GM18867 (cell line): ENCODE measurements around the gene GREB1L.
"Not testable (repeated sequence)": the region's sequence is repeated elsewhere in the genome, so short reads cannot be mapped to it uniquely, and the experiment has no call there.

Experiments used
- ATAC-seq: cut with Tn5 transposase; IDR thresholded peaks from one replicate; pipeline ENCODE4 v1.9.1; 2021; ENCODE audit warnings: mild to moderate bottlenecking, moderate library complexity; ENCODE audit not compliant: unreplicated experiment

GREB1L gene

DNA sequence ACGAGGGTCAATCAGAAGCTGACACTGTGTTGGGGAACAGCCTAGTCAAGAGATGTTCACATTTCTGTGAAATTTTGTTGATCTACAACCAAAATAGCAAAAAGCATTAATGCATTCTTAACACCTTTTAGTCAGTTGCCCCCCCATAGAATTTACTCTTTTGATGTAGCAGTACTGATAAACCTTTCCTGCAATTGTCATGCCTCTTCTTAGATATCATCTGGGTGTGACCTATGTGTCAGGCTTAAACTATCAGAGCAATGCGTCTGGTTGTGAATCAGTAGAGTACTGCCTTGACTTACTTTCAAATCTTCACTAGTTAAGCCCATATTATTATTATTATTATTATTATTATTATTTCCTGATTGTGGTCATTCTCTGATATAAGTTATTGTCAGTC is 61.9 kb downstream of the GREB1L start:
- ATAC-seq: no peak

DNA sequence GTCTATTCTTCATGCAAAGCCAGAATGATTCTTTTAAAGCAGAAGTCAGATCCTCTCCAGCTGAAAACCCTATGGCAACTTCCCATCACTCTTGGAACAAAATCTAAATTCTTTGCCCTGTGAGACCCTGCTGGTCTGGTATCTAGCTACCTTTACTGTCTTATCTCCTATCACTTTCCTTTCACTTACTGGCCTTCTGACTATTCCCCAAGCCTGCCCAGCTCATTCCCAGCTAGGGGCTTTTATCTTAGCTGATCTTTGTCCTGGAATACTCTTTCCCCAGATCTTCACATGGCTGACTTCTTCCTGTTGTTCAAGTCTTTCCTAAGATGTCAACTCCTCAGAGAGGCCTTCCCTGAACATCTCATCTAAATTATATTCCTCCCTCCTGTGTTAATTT is 63.6 kb downstream of the GREB1L start:
- ATAC-seq: no peak

DNA sequence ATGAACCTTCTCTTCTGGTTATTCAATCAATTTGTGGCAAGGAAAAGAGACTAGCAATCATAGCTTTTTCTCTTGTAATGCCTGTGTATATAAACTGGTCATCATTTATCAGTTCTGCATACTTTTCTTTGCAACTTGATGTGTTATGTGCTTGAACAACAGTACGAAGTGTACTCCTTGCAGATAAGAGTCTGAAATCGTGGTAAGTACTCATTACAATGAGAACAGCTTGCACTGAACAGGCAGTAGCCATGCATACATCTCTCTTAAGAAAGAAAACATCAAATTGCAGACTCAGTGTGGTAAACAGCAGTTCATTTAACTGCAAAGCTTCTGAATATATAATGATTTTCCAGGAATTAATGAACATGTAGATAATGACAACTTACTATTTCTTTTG is 64.3 kb downstream of the GREB1L start:
- no peak for ATAC-seq

DNA sequence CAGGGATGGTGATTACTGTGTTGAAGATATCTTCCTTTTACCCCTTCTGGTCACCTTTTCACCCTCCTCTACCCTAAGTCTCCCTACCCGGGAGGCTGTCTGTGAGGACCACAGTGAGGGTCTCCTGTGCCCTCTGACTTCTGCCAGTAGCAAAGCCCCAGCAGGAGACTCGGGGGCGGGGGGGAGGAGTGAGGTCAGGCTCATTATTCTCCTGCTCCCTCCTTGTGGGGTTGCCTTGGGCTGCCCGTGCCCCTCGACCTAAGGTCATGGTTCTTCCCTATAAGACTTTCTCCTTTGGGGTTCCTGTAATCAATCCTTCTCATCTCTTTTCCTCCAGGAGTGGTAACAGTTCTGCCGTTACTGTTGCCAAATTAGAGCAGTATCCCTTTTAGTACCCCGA is 65.5 kb downstream of the GREB1L start:
- no peak for ATAC-seq

DNA sequence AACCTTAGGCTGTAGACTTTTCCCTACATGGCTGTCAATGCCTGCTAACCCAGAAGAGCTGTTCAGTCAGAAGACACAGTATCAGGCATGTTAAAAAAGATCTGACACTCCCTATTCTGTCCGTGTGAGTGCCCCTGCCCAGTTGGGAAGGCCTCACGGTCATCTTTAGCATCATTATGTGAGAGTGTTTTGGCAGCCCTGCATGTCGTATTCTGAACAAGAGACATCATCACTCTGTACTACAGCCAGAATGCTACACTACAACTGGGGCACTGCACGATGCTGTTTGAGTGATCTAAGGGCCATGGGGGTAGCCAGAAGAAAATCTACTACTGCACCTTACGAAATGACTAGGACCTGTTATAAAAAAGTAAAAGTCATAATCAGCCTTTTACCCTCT is 67.2 kb downstream of the GREB1L start:
- no peak for ATAC-seq

DNA sequence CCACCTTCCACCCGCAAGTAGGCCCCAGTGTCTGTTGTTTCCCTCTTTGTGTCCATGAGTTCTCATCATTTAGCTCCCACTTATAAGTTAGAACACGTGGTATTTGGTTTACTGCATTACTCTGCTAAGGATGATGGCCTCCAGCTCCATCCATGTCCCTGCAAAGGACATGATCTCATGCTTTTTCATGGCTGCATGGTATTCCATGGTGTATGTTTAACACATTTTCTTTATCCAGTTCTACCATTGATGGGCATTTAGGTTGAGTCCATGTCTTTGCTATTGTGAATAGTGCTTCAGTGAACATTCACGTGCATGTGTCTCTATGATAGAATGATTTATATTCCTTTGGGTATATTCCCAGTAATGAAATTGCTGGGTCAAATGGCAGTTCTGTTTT is 69.9 kb downstream of the GREB1L start:
- ATAC-seq: not testable (repeated sequence)

DNA sequence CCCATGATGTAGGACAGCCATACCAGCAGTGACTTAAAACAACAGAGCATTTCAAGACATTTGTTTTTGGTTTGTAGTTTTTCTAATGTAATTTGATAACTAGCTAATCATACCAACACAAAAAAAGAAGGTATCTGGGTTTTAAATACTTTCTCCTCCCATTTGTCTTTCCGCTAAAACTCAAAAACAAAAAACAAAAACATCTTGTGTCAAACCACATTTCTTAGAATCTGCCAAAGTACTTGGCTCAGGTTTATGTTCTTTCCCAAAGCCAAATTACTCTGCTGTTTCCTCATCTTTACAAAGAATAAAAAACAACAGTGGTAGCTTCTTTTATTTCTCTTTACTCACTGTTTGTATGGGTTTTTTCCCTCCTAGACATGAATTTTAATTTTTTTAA is 71.5 kb downstream of the GREB1L start:
- ATAC-seq: no peak

DNA sequence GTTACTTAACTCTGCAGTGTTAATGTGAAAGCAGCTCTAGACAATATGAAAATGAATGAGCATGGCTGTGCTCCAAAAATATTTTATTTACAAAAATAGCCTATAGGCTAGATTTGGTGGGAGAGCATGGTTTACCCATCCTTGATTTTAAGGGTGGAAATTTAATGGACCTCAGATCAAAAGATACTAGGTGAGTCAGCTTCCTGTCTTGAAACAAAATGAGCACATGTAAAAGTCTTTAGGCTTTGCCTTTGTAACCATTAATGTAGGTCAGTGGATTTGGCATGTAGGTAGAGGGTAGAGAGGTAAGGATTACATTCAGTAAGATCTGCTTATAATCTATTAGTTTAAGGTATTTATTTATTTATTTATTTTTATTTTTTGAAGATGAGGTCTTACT is 72.7 kb downstream of the GREB1L start:
- no peak for ATAC-seq

DNA sequence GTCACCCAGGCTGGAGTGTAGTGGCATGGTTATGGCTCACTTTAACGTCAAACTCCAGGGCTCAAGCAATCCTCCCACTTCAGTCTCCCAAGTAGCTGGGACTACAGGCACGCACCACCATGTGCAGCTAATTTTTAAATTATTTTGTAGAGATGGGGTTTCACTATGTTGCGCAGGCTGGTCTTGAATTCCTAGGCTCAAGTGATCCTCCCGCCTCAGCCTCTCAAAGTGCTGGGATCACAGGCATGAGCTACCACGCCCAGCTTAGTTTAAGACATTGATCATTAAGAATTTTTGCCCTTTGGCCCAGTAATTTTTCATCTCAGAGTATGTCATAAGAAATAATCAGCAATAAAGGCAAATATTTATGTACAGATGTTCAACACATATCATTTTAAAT is 73.1 kb downstream of the GREB1L start:
- not testable (repeated sequence) for ATAC-seq

DNA sequence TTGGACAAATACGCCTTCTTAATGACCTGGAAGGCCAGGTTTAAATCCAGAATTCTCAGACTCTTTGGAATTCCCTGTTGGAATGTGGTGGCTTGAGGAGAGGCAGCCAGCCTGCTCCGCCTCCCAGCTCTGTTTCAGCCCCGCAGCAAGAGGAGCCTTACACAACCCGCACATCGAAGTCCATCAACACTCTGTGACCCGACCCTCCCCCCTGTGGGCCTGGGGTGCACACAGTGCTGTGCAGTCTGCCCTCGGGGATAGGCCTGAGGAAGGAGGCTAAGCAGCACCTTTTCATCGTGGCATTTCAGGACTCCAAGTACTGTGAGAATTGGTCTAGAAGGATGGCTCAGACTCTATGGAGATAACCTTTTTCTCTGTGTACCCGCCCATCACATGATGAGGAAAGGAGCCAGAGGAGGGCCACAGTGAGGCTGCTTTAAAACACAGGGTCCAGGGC is 73.7 kb downstream of the GREB1L start:
- ATAC-seq: no peak

DNA sequence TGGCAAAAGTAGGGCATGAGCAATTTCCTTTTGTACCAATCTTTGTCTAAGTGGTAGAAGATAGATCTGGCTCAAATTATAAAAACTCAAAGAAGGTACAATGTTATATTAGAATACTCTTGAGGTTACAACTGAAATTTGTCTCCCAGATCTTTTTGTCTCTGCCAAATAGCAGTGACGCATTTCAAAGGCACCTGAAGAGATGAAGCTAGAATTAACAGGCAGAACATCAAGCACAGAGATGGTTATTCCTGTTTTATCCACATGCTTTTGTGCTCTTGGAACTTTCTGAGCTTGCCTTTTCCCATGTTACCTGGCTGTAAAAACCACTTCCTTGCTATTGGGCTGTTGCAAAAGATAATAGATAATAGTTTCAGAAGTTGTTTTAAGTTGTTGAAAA is 74.3 kb downstream of the GREB1L start:
- ATAC-seq: no peak

DNA sequence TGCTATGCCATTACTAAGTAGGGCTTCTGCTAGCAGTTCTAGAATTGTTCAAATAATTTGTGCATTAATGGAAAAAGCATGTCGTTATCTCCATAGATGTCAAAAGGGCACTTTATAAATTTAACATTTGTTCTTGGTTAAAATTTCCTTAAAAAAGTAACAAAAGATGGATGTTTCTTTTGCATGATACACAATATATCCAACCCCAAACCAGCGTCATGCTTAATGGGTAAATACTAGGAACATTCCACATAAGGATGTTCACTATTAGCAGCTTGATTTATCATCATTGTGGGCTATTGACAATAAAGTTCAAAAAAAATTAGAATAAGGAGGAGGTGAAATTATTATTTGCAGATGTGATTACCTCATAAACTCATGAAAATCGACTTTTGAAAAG is 79.7 kb downstream of the GREB1L start:
- no peak for ATAC-seq

DNA sequence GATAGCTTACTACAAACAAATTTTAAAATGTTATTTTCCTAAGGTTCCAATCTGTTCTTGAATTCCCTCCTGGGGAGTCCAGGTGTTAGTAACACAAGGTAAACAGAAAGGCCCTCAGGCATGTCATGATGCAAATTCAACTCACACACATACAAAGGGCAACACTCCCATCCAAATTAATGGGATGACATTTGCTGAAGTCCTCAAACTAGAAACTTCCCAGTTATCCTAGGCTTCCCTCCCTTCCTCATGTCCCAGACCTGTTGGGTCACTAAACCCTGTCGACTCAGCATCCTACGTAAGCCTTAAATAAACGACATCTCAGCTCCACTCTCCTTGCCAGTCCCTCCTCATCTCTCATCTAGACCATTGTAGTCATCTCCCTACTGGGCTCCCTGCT is 85.1 kb downstream of the GREB1L start:
- no peak for ATAC-seq

DNA sequence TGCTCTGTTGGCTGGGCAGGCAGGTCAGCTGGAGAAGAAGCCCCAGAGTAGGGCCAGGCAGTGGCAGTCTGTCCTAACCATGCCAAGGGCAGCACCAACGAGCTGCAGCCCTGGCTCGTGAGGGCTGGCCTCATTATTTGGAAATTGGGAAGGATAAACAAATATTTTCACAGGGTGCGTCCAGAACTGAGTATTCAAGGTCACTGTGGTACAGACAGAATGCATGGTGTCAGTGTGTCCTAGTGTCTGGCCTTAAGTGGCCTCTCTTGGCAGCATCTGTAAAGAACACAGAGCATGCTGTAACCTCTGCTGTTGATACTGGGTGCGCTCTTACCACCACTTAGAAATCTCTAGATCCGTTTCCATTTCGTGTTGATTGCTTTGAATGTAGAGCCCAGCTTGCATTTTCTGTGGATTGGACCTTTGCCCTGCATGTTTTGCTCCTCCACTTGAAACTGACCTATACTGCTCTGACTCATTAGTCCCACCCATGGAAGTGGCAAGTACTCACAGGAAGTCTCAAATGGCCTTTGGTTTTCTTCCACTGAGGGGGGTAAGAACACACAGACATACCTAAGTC is 88.2 kb downstream of the GREB1L start:
- no peak for ATAC-seq

DNA sequence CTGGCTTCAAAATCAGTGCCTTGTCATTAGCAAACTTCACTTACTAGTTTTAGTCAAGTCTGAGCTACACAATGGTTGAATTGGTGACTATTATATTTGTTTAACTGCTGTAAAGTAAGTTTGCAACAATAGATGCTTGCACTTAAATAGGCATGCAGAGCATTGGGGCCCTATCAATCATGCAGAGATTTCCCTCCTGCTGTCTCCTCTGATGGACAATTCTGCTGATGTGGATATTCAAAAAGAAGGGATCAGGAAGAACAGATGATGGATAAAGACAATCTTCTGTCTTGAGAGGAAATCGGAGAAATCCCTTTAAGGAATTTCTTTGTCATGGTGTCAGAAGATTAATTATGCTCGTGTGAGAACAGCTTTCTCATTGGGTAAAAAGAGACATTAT is 89.0 kb downstream of the GREB1L start:
- no peak for ATAC-seq

DNA sequence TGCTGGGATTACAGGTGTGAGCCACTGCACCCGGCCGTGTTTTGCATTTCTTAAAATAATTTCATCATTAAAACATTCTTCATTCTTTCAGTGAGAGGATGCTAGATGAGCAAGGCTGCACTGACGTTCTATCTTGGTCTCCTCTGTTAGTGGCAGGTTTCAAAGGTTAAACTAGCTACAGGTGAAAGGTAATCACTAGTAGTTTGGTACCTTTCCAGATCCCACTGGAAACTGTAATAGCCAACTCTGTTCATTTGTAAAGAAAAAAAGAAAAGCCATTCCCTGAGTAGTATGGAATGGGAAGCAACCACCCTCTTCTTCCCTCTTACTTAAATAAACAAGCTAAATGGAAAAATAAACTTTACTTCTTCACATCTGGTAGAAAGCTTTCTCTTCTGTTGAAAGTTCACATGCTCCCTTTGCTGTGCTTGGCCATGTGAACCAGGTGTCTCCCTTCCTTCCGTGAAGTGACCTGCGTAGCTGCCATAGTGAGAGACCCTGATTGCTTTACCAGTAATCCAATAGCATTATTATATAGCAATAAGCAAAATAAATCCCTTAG is 94.0 kb downstream of the GREB1L start:
- ATAC-seq: no peak

DNA sequence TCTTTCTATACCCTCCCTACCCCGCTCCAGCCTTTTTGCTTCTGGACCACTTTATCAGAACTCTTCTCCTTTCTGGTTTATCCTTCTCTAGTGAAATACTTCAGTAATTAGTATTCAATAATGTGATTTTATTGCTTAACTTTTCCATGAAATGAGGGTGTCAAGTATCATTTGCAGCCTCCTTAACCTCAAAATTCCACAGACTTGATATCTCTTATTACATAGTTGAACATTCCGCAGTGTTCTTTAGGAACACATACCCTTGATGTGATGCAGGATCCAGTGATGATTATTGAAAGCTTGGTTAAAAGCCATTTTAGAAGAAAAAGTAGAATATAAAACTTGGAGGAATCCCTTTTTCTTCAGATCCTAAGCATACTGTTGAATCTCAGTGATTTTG is 94.8 kb downstream of the GREB1L start:
- ATAC-seq: no peak

DNA sequence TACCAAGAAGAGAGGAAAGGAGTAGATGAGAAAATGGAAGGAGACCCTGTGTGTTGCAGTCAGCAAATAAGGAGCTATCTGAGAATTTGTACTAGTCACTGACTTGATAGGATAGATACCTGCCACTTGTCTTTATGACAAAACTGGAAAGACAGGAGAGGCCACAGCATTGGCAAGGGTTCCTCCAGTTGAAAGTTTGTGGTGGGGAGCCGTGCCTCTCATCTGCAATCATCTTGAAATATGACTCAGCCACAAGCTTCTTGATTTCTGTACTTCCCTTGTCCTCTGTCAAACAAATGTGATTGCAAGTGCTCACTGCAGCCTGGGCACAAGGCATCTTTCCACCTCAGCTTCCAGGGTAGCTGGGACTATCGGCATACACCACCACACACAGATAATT is 99.1 kb downstream of the GREB1L start:
- no peak for ATAC-seq

DNA sequence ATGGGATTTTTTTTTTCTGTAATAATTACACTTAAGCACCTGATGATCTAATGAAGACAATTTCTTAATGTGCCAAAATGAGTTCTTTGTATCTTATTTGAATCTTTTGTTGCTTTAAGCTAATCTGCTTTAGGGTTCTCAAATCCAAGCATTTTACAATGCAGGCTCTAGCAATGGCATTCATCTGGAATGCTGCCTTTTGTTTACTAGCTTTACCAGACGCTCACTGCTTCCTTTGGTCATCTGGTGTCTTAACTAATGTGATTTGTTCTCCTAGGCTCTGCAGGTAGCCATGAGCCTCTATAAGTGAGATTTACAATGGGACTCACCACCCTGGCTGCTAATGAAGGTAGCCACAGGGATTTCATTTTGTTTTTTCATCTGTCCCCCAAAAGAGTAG is 100.3 kb downstream of the GREB1L start:
- no peak for ATAC-seq

DNA sequence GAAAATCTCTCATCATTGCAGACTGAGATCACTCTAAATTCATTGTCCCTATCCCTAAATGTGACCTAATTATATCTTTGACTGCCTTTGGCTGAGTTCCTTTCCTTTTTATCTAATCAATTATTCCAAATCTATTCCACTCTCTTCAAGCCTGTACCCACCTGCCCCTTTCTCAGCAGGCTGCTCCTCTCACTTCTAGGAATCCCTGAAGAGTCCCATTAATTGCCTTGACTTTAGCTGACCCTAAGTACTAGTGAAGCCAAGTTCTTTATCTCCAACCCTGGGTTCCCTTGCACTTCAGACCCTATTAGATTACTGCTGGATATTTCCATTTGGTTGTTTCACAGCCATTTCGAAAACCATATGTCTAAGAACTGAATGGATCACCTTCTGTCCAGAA is 102.8 kb downstream of the GREB1L start:
- ATAC-seq: no peak

DNA sequence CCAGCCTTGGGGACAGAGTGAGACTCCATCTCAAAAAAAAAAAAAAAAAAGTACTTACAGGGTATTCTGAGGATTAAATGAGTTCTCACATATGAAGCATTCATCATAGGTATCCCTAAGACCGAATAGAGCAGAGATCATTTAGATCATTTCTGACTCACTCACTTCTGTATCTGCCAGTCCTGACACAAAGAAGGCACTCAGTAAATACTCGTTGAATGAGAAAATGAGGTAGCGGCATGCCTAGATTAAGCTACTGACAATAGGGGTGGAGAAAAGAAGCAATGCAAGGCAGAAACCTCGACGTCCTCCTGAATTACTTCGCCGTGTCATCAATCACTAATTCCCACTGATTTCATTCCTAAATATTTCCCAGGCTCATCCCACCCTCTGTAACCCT is 103.8 kb downstream of the GREB1L start:
- ATAC-seq: no peak

DNA sequence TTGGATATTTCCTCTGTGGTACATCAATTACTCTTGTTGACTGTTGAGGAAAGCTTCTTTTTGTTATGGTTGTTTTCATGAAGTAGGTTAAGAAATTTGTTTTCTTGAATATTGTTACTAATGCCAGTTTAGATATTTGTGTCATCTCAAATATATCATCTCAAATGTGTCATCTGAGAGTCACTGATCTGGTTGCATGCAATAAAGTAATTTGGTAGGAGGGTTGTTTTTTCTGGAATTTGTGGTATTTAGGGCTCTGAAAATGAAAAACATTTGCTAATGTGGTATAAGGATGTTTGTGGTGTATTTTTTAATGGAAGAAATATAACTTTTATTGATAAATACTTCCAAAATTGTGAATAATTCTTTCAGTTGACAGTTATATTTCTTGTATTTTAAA is 117.7 kb downstream of the GREB1L start:
- no peak for ATAC-seq

DNA sequence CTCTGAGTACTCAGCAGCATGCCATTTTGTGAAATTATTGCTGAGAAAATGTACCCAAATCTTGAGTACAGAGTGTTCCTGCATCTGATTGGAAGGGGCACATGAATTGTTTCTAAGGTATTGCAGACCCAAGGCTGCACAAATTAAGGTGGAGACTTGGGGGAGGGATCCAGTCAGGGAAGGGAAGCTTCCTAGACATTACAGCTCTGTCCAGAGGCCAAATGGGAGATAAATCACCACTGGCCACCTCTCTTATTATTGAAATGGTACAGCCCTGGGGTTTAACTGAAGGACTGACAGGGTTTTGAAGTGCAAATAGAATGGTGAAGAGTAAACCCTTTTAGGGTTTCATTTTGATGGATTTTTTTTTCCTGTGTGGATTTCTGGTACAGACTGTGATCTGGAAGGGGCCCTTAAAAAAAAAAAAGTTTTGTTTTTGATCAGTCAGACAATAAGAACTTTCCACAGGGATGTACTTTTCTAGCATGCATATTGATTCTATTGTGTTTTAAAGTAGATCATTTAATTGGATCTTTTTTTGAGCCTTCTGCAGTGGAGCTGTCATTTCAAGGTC is 119.4 kb downstream of the GREB1L start:
- ATAC-seq: no peak
